Uterus (tissue), 2 donors: ENCODE results near the gene UBASH3A.

ENCODE experiments used
- POLR2A ChIP-seq, 2 donors: fragments of 450-650 bp; IDR thresholded peaks; one replicate each; pipeline ENCODE4 v1.6.1; 2016; ENCODE audit warnings: antibody characterized with exemption in 2 of 2, mild to moderate bottlenecking in 1 of 2, moderate library complexity in 1 of 2
- TF ChIP-seq, protein P1 (sequence below), 4 experiments: fragments of 200-600 bp in 2 of 4; fragments of 450-650 bp in 2 of 4; sonication (generic) in 2 of 4; IDR thresholded peaks; one replicate each; pipeline ENCODE4 v1.5.1; 2016 to 2019; ENCODE audit warnings: antibody characterized with exemption in 4 of 4, mild to moderate bottlenecking in 2 of 4, moderate library complexity in 1 of 4

DNA sequence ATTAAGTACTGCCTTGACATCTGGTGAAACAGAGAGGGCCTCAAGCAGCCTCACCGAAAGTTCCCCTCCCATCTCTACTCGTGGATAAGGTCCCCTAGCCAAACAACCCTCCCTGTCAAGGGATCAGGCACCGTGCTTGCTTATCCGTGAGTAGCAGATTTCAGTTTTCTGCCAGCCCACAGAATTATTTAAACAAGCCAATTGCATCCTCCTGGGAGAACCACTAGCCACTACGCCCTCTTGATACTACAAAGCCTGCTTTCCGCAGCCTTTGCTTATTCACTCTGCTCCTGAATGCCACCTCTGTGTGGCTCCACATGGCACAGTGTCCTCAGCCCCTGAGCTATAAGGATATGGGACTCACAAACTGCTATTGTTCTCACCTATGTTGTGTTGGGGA, 47.1 kb upstream of the UBASH3A start:
- TF ChIP-seq POLR2A (IDR thresholded peaks at IDR 0.05), result no peak
- TF ChIP-seq, protein P1, sequence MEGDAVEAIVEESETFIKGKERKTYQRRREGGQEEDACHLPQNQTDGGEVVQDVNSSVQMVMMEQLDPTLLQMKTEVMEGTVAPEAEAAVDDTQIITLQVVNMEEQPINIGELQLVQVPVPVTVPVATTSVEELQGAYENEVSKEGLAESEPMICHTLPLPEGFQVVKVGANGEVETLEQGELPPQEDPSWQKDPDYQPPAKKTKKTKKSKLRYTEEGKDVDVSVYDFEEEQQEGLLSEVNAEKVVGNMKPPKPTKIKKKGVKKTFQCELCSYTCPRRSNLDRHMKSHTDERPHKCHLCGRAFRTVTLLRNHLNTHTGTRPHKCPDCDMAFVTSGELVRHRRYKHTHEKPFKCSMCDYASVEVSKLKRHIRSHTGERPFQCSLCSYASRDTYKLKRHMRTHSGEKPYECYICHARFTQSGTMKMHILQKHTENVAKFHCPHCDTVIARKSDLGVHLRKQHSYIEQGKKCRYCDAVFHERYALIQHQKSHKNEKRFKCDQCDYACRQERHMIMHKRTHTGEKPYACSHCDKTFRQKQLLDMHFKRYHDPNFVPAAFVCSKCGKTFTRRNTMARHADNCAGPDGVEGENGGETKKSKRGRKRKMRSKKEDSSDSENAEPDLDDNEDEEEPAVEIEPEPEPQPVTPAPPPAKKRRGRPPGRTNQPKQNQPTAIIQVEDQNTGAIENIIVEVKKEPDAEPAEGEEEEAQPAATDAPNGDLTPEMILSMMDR (IDR thresholded peaks at IDR 0.05), result no peak
